ENCODE data around the gene SNUPN. TPM values are rescaled to one million over a fixed set of nuclear protein-coding genes. Genes with fewer than 3 reads are reported as not detected.
"Not testable (repeated sequence)": the region's sequence is repeated elsewhere in the genome, so short reads cannot be mapped to it uniquely, and the experiment has no call there.

SNUPN gene
- total RNA-seq, 1 donor, result 16.2 TPM

- DNase-seq (ENCODE audit: low read depth in 2 of 3, low spot score in 2 of 3), result no peak
Measured at GRCh38 chr15:75637245-75638009, 11.9 kb upstream of the SNUPN start.

GRCh38 chr15:75636026-75636425, 10.5 kb upstream of the SNUPN start:
- DNase-seq (ENCODE audit: low read depth in 2 of 3, low spot score in 2 of 3), result no peak

- not testable (repeated sequence) for DNase-seq (ENCODE audit: low read depth in 2 of 3, low spot score in 2 of 3)
Measured at GRCh38 chr15:75633922-75634321, 8.4 kb upstream of the SNUPN start.

- DNase-seq (ENCODE audit: low read depth in 2 of 3, low spot score in 2 of 3), result no peak
Measured at GRCh38 chr15:75631935-75632334, 6.4 kb upstream of the SNUPN start.

- DNase-seq (ENCODE audit: low read depth in 2 of 3, low spot score in 2 of 3), result no peak
Measured at GRCh38 chr15:75622505-75622904, 3.0 kb downstream of the SNUPN start.

- DNase-seq (ENCODE audit: low read depth in 2 of 3, low spot score in 2 of 3), result no peak
Measured at GRCh38 chr15:75620841-75621391, 4.6 kb downstream of the SNUPN start.

- no peak for DNase-seq (ENCODE audit: low read depth in 2 of 3, low spot score in 2 of 3)
Measured at GRCh38 chr15:75620058-75620820, 5.3 kb downstream of the SNUPN start.

GRCh38 chr15:75616766-75617165, 8.8 kb downstream of the SNUPN start:
- no peak for DNase-seq (ENCODE audit: low read depth in 2 of 3, low spot score in 2 of 3)

- peak in 2 of 3 donors; percentile 41 to 73 for DNase-seq (ENCODE audit: low read depth in 2 of 3, low spot score in 2 of 3)
Measured at GRCh38 chr15:75606711-75607699, 18.5 kb downstream of the SNUPN start.

GRCh38 chr15:75606026-75606425, 19.5 kb downstream of the SNUPN start:
- no peak for DNase-seq (ENCODE audit: low read depth in 2 of 3, low spot score in 2 of 3)

GRCh38 chr15:75599401-75599800, 26.1 kb downstream of the SNUPN start:
- no peak for DNase-seq (ENCODE audit: low read depth in 2 of 3, low spot score in 2 of 3)

GRCh38 chr15:75598361-75598760, 27.2 kb downstream of the SNUPN start:
- no peak for DNase-seq (ENCODE audit: low read depth in 2 of 3, low spot score in 2 of 3)

- peak in 1 of 3 donors; percentile 60 for DNase-seq (ENCODE audit: low read depth in 2 of 3, low spot score in 2 of 3)
Measured at GRCh38 chr15:75597667-75598341, 27.7 kb downstream of the SNUPN start.

GRCh38 chr15:75596703-75597345, 28.7 kb downstream of the SNUPN start:
- no peak for DNase-seq (ENCODE audit: low read depth in 2 of 3, low spot score in 2 of 3)

GRCh38 chr15:75594276-75594675, 31.2 kb downstream of the SNUPN start:
- DNase-seq (ENCODE audit: low read depth in 2 of 3, low spot score in 2 of 3), result no peak

- DNase-seq (ENCODE audit: low read depth in 2 of 3, low spot score in 2 of 3), result no peak
Measured at GRCh38 chr15:75591655-75592364, 33.7 kb downstream of the SNUPN start.

- DNase-seq (ENCODE audit: low read depth in 2 of 3, low spot score in 2 of 3), result no peak
Measured at GRCh38 chr15:75590239-75590638, 35.3 kb downstream of the SNUPN start.

GRCh38 chr15:75589071-75589470, 36.5 kb downstream of the SNUPN start:
- DNase-seq (ENCODE audit: low read depth in 2 of 3, low spot score in 2 of 3), result no peak

GRCh38 chr15:75586422-75586821, 39.1 kb downstream of the SNUPN start:
- not testable (repeated sequence) for DNase-seq (ENCODE audit: low read depth in 2 of 3, low spot score in 2 of 3)

All from hematopoietic multipotent progenitor cell (in vitro differentiated cells).